CD4-positive, alpha-beta memory T cell (primary cell): Measurements from ENCODE around the gene ZKSCAN4. TPM values are rescaled to one million over a fixed set of nuclear protein-coding genes. Genes with fewer than 3 reads are reported as not detected.

Source experiments
- CTCF ChIA-PET: fragments of 350-600 bp; sonication (Branson Sonifier 250); formaldehyde crosslinking; loops from one replicate; lab custom pipeline; 2021; ENCODE audit warnings: inconsistent platforms; ENCODE audit not compliant: partially characterized antibody; lab: Charles Lee
- POLR2A ChIA-PET: fragments of 350-600 bp; sonication (Branson Sonifier 250); formaldehyde crosslinking; loops from one replicate; lab custom pipeline; 2021; ENCODE audit not compliant: partially characterized antibody; lab: Charles Lee
- DNase-seq, 5 donors: peaks; one replicate each; pipeline versions ENCODE4 v3.0.0 to v3.0.0-alpha.2; 2020 to 2022; ENCODE audit warnings: mixed read lengths in 1 of 5
- H3K27ac ChIP-seq: one replicate; pipeline ENCODE4 v1.7.0; 2013; ENCODE audit warnings: low read depth, low read length
- H3K27me3 ChIP-seq: 2 replicates; pipeline ENCODE4 v1.7.0; 2013; ENCODE audit warnings: mild to moderate bottlenecking, low read length, moderate library complexity; ENCODE audit not compliant: insufficient read depth
- H3K36me3 ChIP-seq: 2 replicates; pipeline ENCODE4 v1.7.0; 2013; ENCODE audit warnings: mild to moderate bottlenecking, low read length, moderate library complexity; ENCODE audit not compliant: insufficient read depth
- H3K4me1 ChIP-seq: 2 replicates; pipeline ENCODE4 v1.7.0; 2013; ENCODE audit warnings: mild to moderate bottlenecking, low read length, moderate library complexity; ENCODE audit not compliant: insufficient read depth
- H3K4me3 ChIP-seq, 2 donors: one replicate each; pipeline ENCODE4 v1.7.0; 2013; ENCODE audit warnings: low read length in 2 of 2, mild to moderate bottlenecking in 1 of 2
- H3K9me3 ChIP-seq, 2 donors: one replicate each; pipeline ENCODE4 v1.7.0; 2013; ENCODE audit warnings: low read length in 2 of 2, control low read depth in 1 of 2; ENCODE audit not compliant: control insufficient read depth in 1 of 2
- H3K27ac Mint-ChIP-seq, 7 donors: one replicate each; pipeline ENCODE4 v1.8.0; 2020 to 2021; ENCODE audit warnings: mixed read lengths in 7 of 7, mild to moderate bottlenecking in 6 of 7, inconsistent platforms in 3 of 7, moderate library complexity in 3 of 7
- H3K27me3 Mint-ChIP-seq, 2 donors: one replicate each; pipeline ENCODE4 v1.8.0; 2020 to 2021; ENCODE audit warnings: mixed read lengths in 2 of 2
- H3K36me3 Mint-ChIP-seq, 2 donors: one replicate each; pipeline ENCODE4 v1.8.0; 2020 to 2021; ENCODE audit warnings: mixed read lengths in 2 of 2, inconsistent platforms in 1 of 2, mild to moderate bottlenecking in 1 of 2
- H3K4me1 Mint-ChIP-seq, 4 donors: one replicate each; pipeline ENCODE4 v1.8.0; 2020 to 2021; ENCODE audit warnings: mixed read lengths in 4 of 4, mild to moderate bottlenecking in 1 of 4
- H3K4me3 Mint-ChIP-seq, 8 donors: one replicate each; pipeline ENCODE4 v1.8.0; 2020 to 2021; ENCODE audit warnings: mixed read lengths in 8 of 8, mild to moderate bottlenecking in 7 of 8, moderate library complexity in 6 of 8, inconsistent platforms in 3 of 8
- H3K9me3 Mint-ChIP-seq, 8 donors: one replicate each; pipeline ENCODE4 v1.8.0; 2020 to 2021; ENCODE audit warnings: mixed read lengths in 8 of 8, mild to moderate bottlenecking in 5 of 8, inconsistent platforms in 3 of 8, moderate library complexity in 1 of 8
- intact Hi-C: fragments of 100-400 bp; cut with micrococcal nuclease; formaldehyde crosslinking; loops from one replicate; pipeline ENCODE4 v1.15.1; 2023
- polyA plus RNA-seq, 2 donors: library from polyadenylated mRNA; unstranded; fragments of 300-500 nt; fragmentation: Illumina TruSeq; gene quantifications; one replicate each; pipeline ENCODE4 v1.2.3, GENCODE V29; 2021
- total RNA-seq, 2 experiments: library from RNA; stranded (reverse); gene quantifications; one replicate each; pipeline ENCODE4 v1.2.3, GENCODE V29; 2021

Gene ZKSCAN4
- total and polyA plus RNA-seq, 4 experiments from 2014 or later, result 2.4 to 11.1 (median 7.5) TPM

DNA sequence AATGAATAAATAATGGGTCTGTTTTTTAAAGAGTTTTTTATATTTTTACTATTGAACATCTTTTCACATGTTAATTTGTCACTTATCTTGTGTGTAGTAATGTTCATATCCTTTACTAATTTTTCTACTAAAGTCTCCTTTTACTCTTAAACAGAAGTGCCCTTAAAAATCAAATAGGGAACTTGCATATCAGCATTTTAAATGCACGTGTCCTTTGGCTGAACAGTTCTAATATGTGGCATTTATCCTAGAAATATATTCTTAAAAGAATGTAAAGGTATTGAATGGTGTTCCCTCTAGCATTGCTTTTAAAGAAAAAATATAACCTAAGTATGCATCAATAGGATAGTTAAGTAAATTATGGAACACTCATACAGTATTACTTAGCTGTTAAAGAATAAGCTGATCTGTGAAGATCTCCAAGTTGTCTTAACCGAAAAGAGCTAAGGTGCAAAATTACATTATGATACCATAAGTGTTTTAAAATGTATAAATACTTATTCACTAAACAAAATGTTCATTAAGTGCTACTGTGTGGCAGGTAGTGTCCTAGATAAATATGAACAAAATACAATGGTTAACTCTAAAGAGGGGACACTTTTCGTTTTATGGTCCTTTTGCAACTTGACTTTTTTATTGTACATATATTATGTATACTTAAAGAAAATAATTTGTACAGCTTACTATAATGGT lies 28.7 kb upstream of the ZKSCAN4 start:
- no peak for DNase-seq
- Mint-ChIP-seq H3K27me3 (peaks cover 16 to 31% of the 10 kb centered on the region in 2 donors), H3K27ac (no peak overlapping the region), H3K4me1 (peaks cover 4 to 8% (median 7%) of the 10 kb centered on the region in 4 donors), H3K4me3 (peak overlapping the region in 6 of 8 donors; percentile 63 to 78 (median 75)), H3K36me3 (peaks cover 23 to 25% of the 10 kb centered on the region in 2 donors), H3K9me3 (peaks cover 0 to 14% (median 3%) of the 10 kb centered on the region in 8 donors)
- peaks cover 12% of the 10 kb centered on the region for H3K36me3 ChIP-seq
- CTCF ChIA-PET, result interaction anchor here (1.2 to 2.4 kb wide), 3 partner anchors 28 to 176 kb away, joined by 3 to 10 read pairs (median 3); no protein-coding TSS in a partner anchor
- intact Hi-C loops, result no loop called here
- H3K4me1 ChIP-seq, result peaks cover 6% of the 10 kb centered on the region
- H3K27me3 ChIP-seq, result no peaks in the 10 kb centered on the region
- H3K9me3 ChIP-seq, result no peaks in the 10 kb centered on the region
- H3K4me3 ChIP-seq, result no peak overlapping the region
- POLR2A ChIA-PET, result interaction anchor here (1.0 to 1.9 kb wide), 2 partner anchors 13 to 29 kb away, joined by 6 to 15 read pairs; partner anchors contain the start of genes ZKSCAN4 and ZSCAN26
- H3K27ac ChIP-seq, result no peak overlapping the region

GRCh38 chr6:28277746-28278145 lies 25.7 kb upstream of the ZKSCAN4 start:
- intact Hi-C loops, result no loop called here
- H3K27me3 Mint-ChIP-seq, result peaks cover 10 to 11% of the 10 kb centered on the region in 2 donors
- peaks cover 36 to 52% of the 10 kb centered on the region in 2 donors for H3K36me3 Mint-ChIP-seq
- H3K4me1 Mint-ChIP-seq, result peaks cover 7 to 14% (median 9%) of the 10 kb centered on the region in 4 donors
- ChIA-PET POLR2A (interaction anchor here (0.6 to 1.4 kb wide), 3 partner anchors 10 to 70 kb away, joined by 3 to 4 read pairs (median 3); partner anchors contain the start of genes ZKSCAN4 and ZSCAN26), CTCF (no interaction called here)
- Histone ChIP-seq H3K27ac (no peak overlapping the region), H3K27me3 (no peaks in the 10 kb centered on the region), H3K4me3 (no peak overlapping the region), H3K36me3 (peaks cover 34% of the 10 kb centered on the region), H3K9me3 (no peaks in the 10 kb centered on the region), H3K4me1 (peaks cover 6% of the 10 kb centered on the region)
- no peak overlapping the region for H3K4me3 Mint-ChIP-seq
- H3K9me3 Mint-ChIP-seq, result peaks cover 0 to 6% (median 2%) of the 10 kb centered on the region in 8 donors
- DNase-seq, result no peak
- no peak overlapping the region for H3K27ac Mint-ChIP-seq

DNA sequence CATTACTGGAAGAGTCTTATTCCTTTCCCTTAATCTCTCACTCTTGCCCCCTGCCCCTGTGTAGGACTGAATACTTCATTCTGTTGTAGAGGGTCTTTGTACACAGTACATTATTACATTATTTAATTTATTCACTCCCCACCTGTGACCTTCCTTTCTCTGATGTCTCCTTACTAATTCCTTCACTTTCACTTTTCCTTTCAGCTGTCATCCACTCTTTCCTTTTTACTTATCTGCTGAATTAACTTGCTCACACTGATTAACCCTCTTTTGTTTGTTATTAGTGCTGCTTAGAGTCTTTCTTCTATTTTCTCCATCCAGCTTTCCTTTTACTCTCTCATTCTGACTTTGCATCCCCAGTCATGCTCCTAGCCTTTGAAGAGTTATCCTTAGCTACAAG lies 22.8 kb upstream of the ZKSCAN4 start:
- intact Hi-C loops, result no loop called here
- ChIA-PET CTCF (interaction anchor here (1.3 to 1.8 kb wide), 2 partner anchors 8 to 81 kb away, joined by 4 to 7 read pairs; partner anchors contain the start of gene ZSCAN26), POLR2A (no interaction called here)
- H3K4me1 ChIP-seq, result no peaks in the 10 kb centered on the region
- Mint-ChIP-seq H3K27ac (peak overlapping the region in 3 of 7 donors; percentile 7 to 85 (median 54)), H3K4me3 (no peak overlapping the region), H3K4me1 (peaks cover 4 to 15% (median 5%) of the 10 kb centered on the region in 4 donors), H3K36me3 (peaks cover 47 to 69% of the 10 kb centered on the region in 2 donors), H3K9me3 (peaks cover 0 to 5% (median 0%) of the 10 kb centered on the region in 8 donors), H3K27me3 (no peaks in the 10 kb centered on the region)
- H3K27ac ChIP-seq, result no peak overlapping the region
- no peak overlapping the region for H3K4me3 ChIP-seq
- H3K27me3 ChIP-seq, result no peaks in the 10 kb centered on the region
- no peak for DNase-seq
- H3K9me3 ChIP-seq, result no peaks in the 10 kb centered on the region
- H3K36me3 ChIP-seq, result peaks cover 46% of the 10 kb centered on the region

DNA sequence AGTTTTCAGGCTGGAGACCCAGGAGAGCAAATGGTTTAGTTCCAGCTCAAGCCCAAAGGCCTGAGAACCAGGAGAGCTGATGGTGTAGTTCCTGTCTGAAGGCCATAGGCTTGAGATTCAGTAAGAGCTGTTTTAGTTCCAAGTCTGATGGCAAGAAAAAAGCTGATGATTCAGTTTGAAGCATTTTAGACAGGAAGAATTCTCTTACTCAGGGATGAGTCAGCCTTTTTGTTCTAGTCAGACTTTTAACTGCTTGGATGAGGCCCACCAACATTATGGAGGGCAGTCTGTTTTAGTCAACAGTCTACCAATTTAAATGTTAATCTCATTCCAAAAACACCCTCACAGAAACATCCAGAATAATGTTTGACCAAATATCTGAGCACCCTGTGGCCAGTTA lies 17.4 kb upstream of the ZKSCAN4 start:
- Histone ChIP-seq H3K4me1 (peaks cover 18% of the 10 kb centered on the region), H3K27me3 (no peaks in the 10 kb centered on the region), H3K9me3 (no peaks in the 10 kb centered on the region), H3K4me3 (no peak overlapping the region), H3K36me3 (peaks cover 23% of the 10 kb centered on the region), H3K27ac (no peak overlapping the region)
- H3K4me1 Mint-ChIP-seq, result peaks cover 4 to 15% (median 11%) of the 10 kb centered on the region in 4 donors
- intact Hi-C loops, result loop anchor here (5.0 kb wide), 1 partner anchor 127 kb away; the partner anchor contains the start of gene ZKSCAN8
- H3K27me3 Mint-ChIP-seq, result no peaks in the 10 kb centered on the region
- no peaks in the 10 kb centered on the region for H3K9me3 Mint-ChIP-seq
- no peak overlapping the region for H3K4me3 Mint-ChIP-seq
- peaks cover 23 to 35% of the 10 kb centered on the region in 2 donors for H3K36me3 Mint-ChIP-seq
- H3K27ac Mint-ChIP-seq, result peak overlapping the region in 1 of 7 donors; percentile 66
- ChIA-PET POLR2A (interaction anchor here (1.9 to 3.7 kb wide), 2 partner anchors 66 to 130 kb away, joined by 5 to 53 read pairs; partner anchors contain the start of genes ZKSCAN8 and ZSCAN31), CTCF (interaction anchor here (1.1 to 5.1 kb wide), 3 partner anchors 10 to 165 kb away, joined by 4 to 31 read pairs (median 9); no protein-coding TSS in a partner anchor)
- DNase-seq, result no peak

DNA sequence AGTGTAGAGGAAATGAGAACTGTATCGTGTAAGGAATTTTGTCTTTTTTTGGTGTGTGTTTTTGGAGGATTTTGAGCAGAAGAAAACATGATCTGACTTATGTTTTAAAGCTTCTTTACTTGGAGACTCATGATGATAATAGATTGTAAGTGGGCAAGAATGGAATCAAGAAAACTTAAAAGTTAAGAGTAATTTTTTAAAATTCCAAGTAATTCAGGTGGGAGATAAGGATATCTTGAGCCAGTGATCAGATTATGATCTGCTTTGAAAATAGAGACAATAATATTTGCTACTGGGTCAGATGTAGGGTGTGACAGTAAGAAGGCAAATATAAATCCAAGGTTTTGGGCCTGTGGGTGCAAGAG lies 15.6 kb upstream of the ZKSCAN4 start:
- no peaks in the 10 kb centered on the region for H3K27me3 Mint-ChIP-seq
- H3K9me3 Mint-ChIP-seq, result no peaks in the 10 kb centered on the region
- peaks cover 11 to 18% of the 10 kb centered on the region in 2 donors for H3K36me3 Mint-ChIP-seq
- intact Hi-C loops, result loop anchor here (1.0 to 5.0 kb wide), 6 partner anchors 15 to 187 kb away; partner anchors contain the start of genes ZKSCAN3, ZKSCAN4, ZKSCAN8 and ZNF165
- Histone ChIP-seq H3K4me1 (peaks cover 18% of the 10 kb centered on the region), H3K36me3 (peaks cover 12% of the 10 kb centered on the region), H3K27me3 (no peaks in the 10 kb centered on the region), H3K27ac (peak overlapping the region; percentile 70), H3K9me3 (no peaks in the 10 kb centered on the region), H3K4me3 (peak overlapping the region; percentile 90 to 94)
- H3K27ac Mint-ChIP-seq, result no peak overlapping the region
- H3K4me3 Mint-ChIP-seq, result no peak overlapping the region
- H3K4me1 Mint-ChIP-seq, result peaks cover 4 to 15% (median 11%) of the 10 kb centered on the region in 4 donors
- ChIA-PET POLR2A (interaction anchor here (0.7 to 6.4 kb wide), 20 partner anchors 10 to 1016 kb away, joined by 3 to 111 read pairs (median 6); partner anchors contain the start of genes PGBD1, ZKSCAN4, ZKSCAN8 and ZNF165), CTCF (interaction anchor here (0.6 to 5.1 kb wide), 9 partner anchors 9 to 163 kb away, joined by 3 to 31 read pairs (median 4); partner anchors contain the start of genes NKAPL, ZKSCAN4 and ZKSCAN8)
- DNase-seq, result no peak

DNA sequence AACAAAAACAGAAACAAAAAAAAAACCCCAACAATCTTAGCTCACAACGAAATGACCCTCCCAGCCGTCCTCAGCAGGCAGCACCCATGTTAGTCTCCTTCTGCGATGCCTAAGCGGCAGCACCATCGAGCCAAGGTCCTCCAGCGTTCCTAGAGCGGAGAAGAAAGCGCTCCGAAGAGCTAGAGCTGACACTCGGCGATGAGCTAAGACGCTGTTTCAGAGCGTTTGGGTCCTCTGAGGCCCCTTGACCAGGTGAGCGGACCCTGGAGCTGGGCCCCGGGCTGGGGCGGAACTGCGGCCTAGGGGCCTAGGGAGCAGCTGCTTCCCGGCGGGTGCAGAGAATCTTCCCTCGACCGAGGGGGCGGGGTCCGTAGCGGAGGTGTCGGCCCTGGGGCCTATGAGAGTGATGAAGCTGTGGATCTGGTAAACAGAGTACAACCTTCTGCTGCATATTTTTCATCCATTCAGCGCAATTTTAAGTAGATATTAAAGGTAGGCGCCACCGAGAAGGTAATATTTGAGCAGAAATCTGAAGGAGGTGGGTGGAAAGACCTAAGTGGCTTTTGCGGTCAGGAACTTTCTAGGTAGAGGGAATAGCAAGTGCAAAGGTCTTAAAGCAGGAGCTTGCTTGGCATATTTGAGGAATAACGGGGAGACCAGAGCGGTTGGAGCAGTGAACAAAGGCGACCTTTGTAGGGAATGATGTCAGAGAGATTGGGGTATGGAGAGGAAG lies 15.1 kb upstream of the ZKSCAN4 start, which contains the start of gene ZSCAN26:
ZSCAN26 (plus strand) TSS at position 182 of the 733 bp plus-strand sequence. CDS start 4,777 bp downstream, outside the sequence.
- peaks cover 18% of the 10 kb centered on the region for H3K4me1 ChIP-seq
- H3K4me3 Mint-ChIP-seq, result peak within 1 kb of the TSS in 1 of 8 donors; percentile 12
- no peaks in the 10 kb centered on the region for H3K9me3 ChIP-seq
- peaks cover 4 to 15% (median 11%) of the 10 kb centered on the region in 4 donors for H3K4me1 Mint-ChIP-seq
- peaks cover 6% of the 10 kb centered on the region for H3K36me3 ChIP-seq
- peak within 1 kb of the TSS; percentile 90 to 94 for H3K4me3 ChIP-seq
- peak within 1 kb of the TSS; percentile 70 for H3K27ac ChIP-seq
- ChIA-PET CTCF (interaction anchor here (0.6 to 5.1 kb wide), 14 partner anchors 8 to 162 kb away, joined by 3 to 31 read pairs (median 4); partner anchors contain the start of genes NKAPL, ZKSCAN4, ZKSCAN8 and ZSCAN16), POLR2A (interaction anchor here (0.6 to 6.4 kb wide), 30 partner anchors 10 to 1947 kb away, joined by 3 to 111 read pairs (median 4); partner anchors contain the start of genes PGBD1, TRIM27, ZKSCAN3 and ZKSCAN4)
- H3K36me3 Mint-ChIP-seq, result peaks cover 5 to 12% of the 10 kb centered on the region in 2 donors
- H3K27ac Mint-ChIP-seq, result no peak within 1 kb of the TSS
- no peaks in the 10 kb centered on the region for H3K27me3 ChIP-seq
- intact Hi-C loops, result loop anchor here (1.0 to 5.0 kb wide), 6 partner anchors 15 to 187 kb away; partner anchors contain the start of genes ZKSCAN3, ZKSCAN4, ZKSCAN8 and ZNF165
- peaks cover 0 to under 1% of the 10 kb centered on the region in 2 donors for H3K27me3 Mint-ChIP-seq
- DNase-seq, result peak; percentile 86 to 90 (median 88)
- H3K9me3 Mint-ChIP-seq, result no peaks in the 10 kb centered on the region
